Measurements from ENCODE around the gene RPAP3.

Gene RPAP3

DNA sequence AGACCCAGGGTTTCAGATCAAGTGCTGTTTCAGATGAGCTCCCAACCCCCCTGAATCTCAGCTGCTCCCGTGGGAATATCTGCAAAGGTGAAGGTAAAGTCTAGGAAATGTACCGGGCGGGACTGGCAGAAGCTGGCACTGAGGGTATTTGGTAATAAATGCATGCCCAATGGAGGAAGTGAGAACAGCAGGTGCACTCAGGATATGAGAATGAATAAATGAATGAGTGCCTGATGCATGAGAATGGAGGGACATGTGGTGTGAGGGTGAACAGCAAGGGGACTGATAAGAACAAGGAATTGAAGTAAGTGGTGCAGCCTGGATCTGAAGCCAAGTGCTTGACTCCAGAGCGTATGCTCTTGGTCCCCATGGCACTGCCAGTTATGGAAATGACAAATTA, 41.3 kb upstream of the RPAP3 start:
- Histone ChIP-seq H3K4me2 (ENCODE audit: insufficient read depth, low read length) (no peak overlapping the region), H3K4me1 (ENCODE audit: insufficient read depth, low read length) (peaks cover 5% of the 10 kb centered on the region; the same call in 1 of the 2 replicates), H3K27me3 (ENCODE audit: insufficient read depth, low read length, poor library complexity) (peaks cover 7% of the 10 kb centered on the region), H2AFZ (ENCODE audit: low read depth, low read length) (no peak overlapping the region), H3K27ac (ENCODE audit: low read length) (no peak overlapping the region), H3K79me2 (ENCODE audit: insufficient read depth, low read length) (no peaks in the 10 kb centered on the region), H3K4me3 (ENCODE audit: low read depth in 1 of 2, low read length in 2 of 2) (no peak overlapping the region), H3K9ac (ENCODE audit: low read depth, low read length) (no peak overlapping the region), H3K9me3 (ENCODE audit: insufficient read depth, low read length, severe bottlenecking) (no peaks in the 10 kb centered on the region), H3K36me3 (ENCODE audit: insufficient read depth, low read length) (no peaks in the 10 kb centered on the region), H4K20me1 (ENCODE audit: insufficient read depth, low read length) (peaks cover 3% of the 10 kb centered on the region)
- TF ChIP-seq, protein P1, sequence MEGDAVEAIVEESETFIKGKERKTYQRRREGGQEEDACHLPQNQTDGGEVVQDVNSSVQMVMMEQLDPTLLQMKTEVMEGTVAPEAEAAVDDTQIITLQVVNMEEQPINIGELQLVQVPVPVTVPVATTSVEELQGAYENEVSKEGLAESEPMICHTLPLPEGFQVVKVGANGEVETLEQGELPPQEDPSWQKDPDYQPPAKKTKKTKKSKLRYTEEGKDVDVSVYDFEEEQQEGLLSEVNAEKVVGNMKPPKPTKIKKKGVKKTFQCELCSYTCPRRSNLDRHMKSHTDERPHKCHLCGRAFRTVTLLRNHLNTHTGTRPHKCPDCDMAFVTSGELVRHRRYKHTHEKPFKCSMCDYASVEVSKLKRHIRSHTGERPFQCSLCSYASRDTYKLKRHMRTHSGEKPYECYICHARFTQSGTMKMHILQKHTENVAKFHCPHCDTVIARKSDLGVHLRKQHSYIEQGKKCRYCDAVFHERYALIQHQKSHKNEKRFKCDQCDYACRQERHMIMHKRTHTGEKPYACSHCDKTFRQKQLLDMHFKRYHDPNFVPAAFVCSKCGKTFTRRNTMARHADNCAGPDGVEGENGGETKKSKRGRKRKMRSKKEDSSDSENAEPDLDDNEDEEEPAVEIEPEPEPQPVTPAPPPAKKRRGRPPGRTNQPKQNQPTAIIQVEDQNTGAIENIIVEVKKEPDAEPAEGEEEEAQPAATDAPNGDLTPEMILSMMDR (IDR thresholded peaks at IDR 0.05; ENCODE audit: borderline replicate concordance, extremely low read depth, low read length, poor library complexity, severe bottlenecking), result no peak
- TF ChIP-seq EZH2 (IDR thresholded peaks at IDR 0.05; ENCODE audit: borderline replicate concordance, low read depth, low read length, severe bottlenecking), result no peak
- ATAC-seq (ENCODE audit: insufficient read depth, low read depth) (no peak), DNase-seq (no peak)

DNA sequence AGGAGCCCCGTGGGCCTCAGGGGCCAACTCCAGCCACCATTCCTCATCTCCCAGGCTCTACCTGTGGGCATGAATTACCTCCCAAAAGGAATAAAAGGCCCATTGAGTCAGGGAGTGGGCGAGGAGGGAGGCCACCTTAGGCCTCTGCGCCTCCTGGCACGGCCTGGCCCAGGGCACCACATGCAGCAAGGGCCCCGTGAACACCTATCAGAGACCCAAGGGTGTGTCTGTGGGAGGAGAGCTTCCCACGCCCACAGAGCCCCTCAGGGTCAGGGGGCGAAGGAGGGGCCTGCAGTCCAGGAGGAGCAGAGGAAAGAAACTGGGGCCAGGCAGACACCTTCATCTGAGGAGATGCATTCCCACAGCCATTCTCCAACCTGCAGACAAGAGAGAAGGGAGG, 40.7 kb upstream of the RPAP3 start:
- DNase-seq, result no peak
- H3K27me3 ChIP-seq (ENCODE audit: insufficient read depth, low read length, poor library complexity), result peaks cover 7% of the 10 kb centered on the region

DNA sequence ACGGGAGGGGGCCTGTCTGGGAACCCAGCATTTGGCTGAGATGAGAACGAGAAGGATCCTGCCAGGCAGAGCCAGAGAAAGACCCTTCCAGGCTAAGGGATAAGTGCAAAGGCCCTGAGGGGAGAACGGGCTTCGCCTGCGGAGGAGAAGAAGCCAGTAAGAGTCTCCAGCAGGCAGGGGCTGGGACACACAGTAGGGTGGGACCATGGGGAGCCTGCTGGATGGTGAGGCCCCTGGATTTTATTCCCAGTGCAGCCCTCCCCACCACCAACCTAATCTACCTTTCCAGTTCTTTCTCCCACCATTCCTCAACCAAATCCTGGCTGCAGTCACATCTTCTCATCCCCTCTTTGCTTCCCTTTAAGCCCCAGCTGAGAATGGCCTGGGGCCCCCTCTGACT, 40.2 kb upstream of the RPAP3 start:
- ATAC-seq (ENCODE audit: insufficient read depth, low read depth) (no peak), DNase-seq (no peak)
- no peak overlapping the region for H3K4me3 ChIP-seq (ENCODE audit: low read depth in 1 of 2, low read length in 2 of 2)
- H2AFZ ChIP-seq (ENCODE audit: low read depth, low read length), result no peak overlapping the region
- no peak for TF ChIP-seq EZH2 (IDR thresholded peaks at IDR 0.05; ENCODE audit: borderline replicate concordance, low read depth, low read length, severe bottlenecking)
- TF ChIP-seq, protein P1 (IDR thresholded peaks at IDR 0.05; ENCODE audit: borderline replicate concordance, extremely low read depth, low read length, poor library complexity, severe bottlenecking), result no peak
- no peak overlapping the region for H3K4me2 ChIP-seq (ENCODE audit: insufficient read depth, low read length)
- peaks cover 7% of the 10 kb centered on the region for H3K27me3 ChIP-seq (ENCODE audit: insufficient read depth, low read length, poor library complexity)
- H3K4me1 ChIP-seq (ENCODE audit: insufficient read depth, low read length), result peaks cover 15% of the 10 kb centered on the region
- H3K9me3 ChIP-seq (ENCODE audit: insufficient read depth, low read length, severe bottlenecking), result no peaks in the 10 kb centered on the region
- H3K36me3 ChIP-seq (ENCODE audit: insufficient read depth, low read length), result no peaks in the 10 kb centered on the region
- no peak overlapping the region for H3K27ac ChIP-seq (ENCODE audit: low read length)
- H3K9ac ChIP-seq (ENCODE audit: low read depth, low read length), result no peak overlapping the region
- no peaks in the 10 kb centered on the region for H3K79me2 ChIP-seq (ENCODE audit: insufficient read depth, low read length)
- H4K20me1 ChIP-seq (ENCODE audit: insufficient read depth, low read length), result peaks cover 3% of the 10 kb centered on the region

More for the DNA sequence above, 40.7 kb upstream of the RPAP3 start:
- Histone ChIP-seq H3K4me2 (ENCODE audit: insufficient read depth, low read length) (no peak overlapping the region), H3K9me3 (ENCODE audit: insufficient read depth, low read length, severe bottlenecking) (no peaks in the 10 kb centered on the region), H3K4me3 (ENCODE audit: low read depth in 1 of 2, low read length in 2 of 2) (no peak overlapping the region), H4K20me1 (ENCODE audit: insufficient read depth, low read length) (peaks cover 3% of the 10 kb centered on the region), H2AFZ (ENCODE audit: low read depth, low read length) (no peak overlapping the region), H3K36me3 (ENCODE audit: insufficient read depth, low read length) (no peaks in the 10 kb centered on the region), H3K27ac (ENCODE audit: low read length) (no peak overlapping the region), H3K4me1 (ENCODE audit: insufficient read depth, low read length) (peaks cover 11% of the 10 kb centered on the region), H3K79me2 (ENCODE audit: insufficient read depth, low read length) (no peaks in the 10 kb centered on the region), H3K9ac (ENCODE audit: low read depth, low read length) (no peak overlapping the region)
- no peak for ATAC-seq (ENCODE audit: insufficient read depth, low read depth)
- TF ChIP-seq, protein P1 (IDR thresholded peaks at IDR 0.05; ENCODE audit: borderline replicate concordance, extremely low read depth, low read length, poor library complexity, severe bottlenecking), result no peak
- TF ChIP-seq EZH2 (IDR thresholded peaks at IDR 0.05; ENCODE audit: borderline replicate concordance, low read depth, low read length, severe bottlenecking), result no peak
